ENCODE results near the gene IFFO2. TPM values are rescaled to one million over a fixed set of nuclear protein-coding genes. Genes with fewer than 3 reads are reported as not detected.

Gene IFFO2
- polyA plus RNA-seq, 3 donors from 2014 or later, result 1.9 to 3.9 (median 3.2) TPM

DNA sequence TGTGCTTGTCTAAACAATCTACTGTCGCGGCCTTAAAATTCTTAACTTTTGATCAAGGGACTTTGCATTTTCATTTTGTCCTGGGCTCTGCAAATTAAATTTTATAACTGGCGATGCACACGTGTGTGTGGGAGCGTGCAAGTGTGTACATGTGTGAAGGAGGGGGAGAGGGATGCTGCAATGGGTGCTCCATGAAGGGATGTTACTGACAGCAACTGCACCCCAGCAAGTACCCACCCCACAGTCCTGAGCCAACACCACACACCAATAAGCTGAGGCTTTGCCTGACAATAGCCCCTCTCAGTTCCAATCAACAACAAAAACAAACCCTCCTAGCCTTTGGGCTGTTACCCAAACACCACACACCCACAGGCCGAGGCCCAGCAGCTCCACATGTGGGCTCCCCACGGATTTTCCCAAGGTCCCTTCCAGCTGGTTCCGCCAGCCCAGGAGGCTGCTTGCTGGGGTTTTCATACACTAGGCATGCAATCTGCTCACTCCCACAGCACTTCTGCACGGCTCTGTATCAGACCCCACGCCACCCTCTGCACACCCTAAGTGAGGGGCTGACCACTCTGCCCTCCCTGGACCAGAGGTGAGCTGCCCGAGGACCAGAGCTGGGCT lies 32.8 kb upstream of the IFFO2 start:
- H3K9me3 Mint-ChIP-seq, result no peaks in the 10 kb centered on the region
- peaks cover 0 to 10% (median 0%) of the 10 kb centered on the region in 3 donors for H3K36me3 Mint-ChIP-seq
- no peak overlapping the region for H3K27ac Mint-ChIP-seq
- no peaks in the 10 kb centered on the region for H3K4me1 Mint-ChIP-seq
- H3K27me3 Mint-ChIP-seq (ENCODE audit: low read depth in 3 of 3), result peaks cover 0 to 7% (median 5%) of the 10 kb centered on the region in 3 donors
- H3K4me3 Mint-ChIP-seq, result no peak overlapping the region
- no peak for DNase-seq

DNA sequence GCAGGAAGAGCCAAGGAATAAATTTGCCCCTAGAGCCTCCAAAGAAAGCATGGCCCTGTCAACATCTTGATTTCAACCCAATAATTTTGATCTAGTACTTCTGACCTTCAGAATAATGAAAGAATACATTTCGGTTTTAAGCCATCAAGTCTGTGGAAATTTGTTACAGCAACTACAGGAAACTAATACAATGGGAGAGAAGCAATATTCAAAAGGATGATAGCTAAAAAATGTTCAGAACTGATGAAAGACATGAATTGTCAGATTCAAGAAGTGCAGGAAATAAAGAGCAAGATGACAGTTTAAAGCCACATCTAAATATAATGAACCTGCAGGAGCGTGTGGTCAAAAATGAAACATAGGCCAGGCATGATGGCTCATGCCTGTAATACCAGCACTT lies 24.8 kb upstream of the IFFO2 start:
- H3K9me3 Mint-ChIP-seq, result peaks cover 0 to 2% (median 0%) of the 10 kb centered on the region in 6 donors
- no peak for DNase-seq
- no peak overlapping the region for H3K27ac Mint-ChIP-seq
- H3K4me1 Mint-ChIP-seq, result no peaks in the 10 kb centered on the region
- H3K27me3 Mint-ChIP-seq (ENCODE audit: low read depth in 3 of 3), result peaks cover 3 to 21% (median 10%) of the 10 kb centered on the region in 3 donors
- no peak overlapping the region for H3K4me3 Mint-ChIP-seq
- peaks cover 0 to 4% (median 0%) of the 10 kb centered on the region in 3 donors for H3K36me3 Mint-ChIP-seq

DNA sequence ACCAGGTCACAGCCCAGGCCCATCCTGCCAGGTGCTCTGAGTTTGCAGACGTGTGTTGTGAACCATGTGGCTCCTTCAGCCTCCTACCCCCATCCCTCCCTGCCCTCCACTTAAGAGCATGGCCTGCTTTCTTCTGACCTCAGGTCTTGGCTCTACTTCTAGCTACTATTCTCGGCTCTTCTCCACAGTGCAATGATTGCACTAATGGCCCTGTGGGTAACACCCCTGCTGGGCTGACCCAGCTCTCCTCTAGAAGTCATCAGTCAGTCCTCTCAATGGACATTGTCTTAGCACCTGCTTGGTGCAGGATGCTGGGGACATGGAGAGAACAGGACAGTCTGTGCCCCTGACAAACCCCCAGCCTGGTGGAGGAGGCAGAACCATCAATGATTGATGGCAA lies 22.2 kb upstream of the IFFO2 start:
- no peak overlapping the region for H3K27ac Mint-ChIP-seq
- DNase-seq, result no peak
- H3K4me1 Mint-ChIP-seq, result no peaks in the 10 kb centered on the region
- H3K4me3 Mint-ChIP-seq, result no peak overlapping the region
- peaks cover 0 to 4% (median 0%) of the 10 kb centered on the region in 3 donors for H3K36me3 Mint-ChIP-seq
- H3K9me3 Mint-ChIP-seq, result peaks cover 0 to 2% (median 0%) of the 10 kb centered on the region in 6 donors
- H3K27me3 Mint-ChIP-seq (ENCODE audit: low read depth in 3 of 3), result peaks cover 0 to 21% (median 10%) of the 10 kb centered on the region in 3 donors

DNA sequence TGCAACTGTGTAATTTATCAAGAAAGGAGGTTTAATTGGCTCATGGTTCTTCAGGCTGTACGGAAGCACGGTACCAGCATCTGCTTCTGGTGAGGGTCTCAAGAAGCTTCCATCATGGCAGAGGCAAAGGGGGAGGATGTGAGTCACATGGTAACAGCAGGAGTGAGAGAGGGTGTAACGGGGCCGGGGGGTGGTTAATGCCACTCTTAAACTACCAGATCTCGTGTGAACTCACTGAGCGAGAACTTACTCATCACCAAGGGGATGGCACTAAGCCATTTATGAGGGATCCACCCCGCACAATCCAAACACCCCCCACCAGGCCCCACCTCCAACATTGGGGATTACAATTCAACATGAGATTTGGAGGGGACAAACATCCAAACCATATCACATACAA lies 21.0 kb upstream of the IFFO2 start:
- H3K9me3 Mint-ChIP-seq, result peaks cover 0 to 2% (median 0%) of the 10 kb centered on the region in 6 donors
- H3K27me3 Mint-ChIP-seq (ENCODE audit: low read depth in 3 of 3), result peaks cover 0 to 23% (median 10%) of the 10 kb centered on the region in 3 donors
- H3K36me3 Mint-ChIP-seq, result peaks cover 0 to 4% (median 0%) of the 10 kb centered on the region in 3 donors
- H3K4me3 Mint-ChIP-seq, result no peak overlapping the region
- H3K27ac Mint-ChIP-seq, result no peak overlapping the region
- DNase-seq, result no peak
- peaks cover 1 to 3% of the 10 kb centered on the region in 2 donors for H3K4me1 Mint-ChIP-seq

DNA sequence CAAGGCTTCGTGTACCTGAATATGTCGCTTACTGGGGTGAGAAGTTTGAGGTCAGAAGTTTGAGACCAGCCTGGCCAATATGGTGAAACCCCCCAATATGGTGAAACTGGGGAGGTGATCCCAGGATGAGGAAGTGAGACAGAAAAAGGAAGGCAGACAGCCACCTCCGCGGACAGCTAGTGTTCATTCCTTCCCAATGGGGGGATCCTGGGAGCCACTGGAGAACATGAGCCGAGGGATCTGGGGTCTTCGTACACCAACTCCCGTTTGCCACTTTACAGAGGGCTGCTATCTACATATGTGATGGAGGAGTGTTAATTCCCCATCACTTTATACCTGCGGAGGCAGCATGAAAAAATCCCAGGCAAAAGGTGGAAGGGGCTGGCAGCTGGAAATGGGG lies 19.6 kb upstream of the IFFO2 start:
- Mint-ChIP-seq H3K4me1 (peaks cover 1 to 5% of the 10 kb centered on the region in 2 donors), H3K36me3 (peaks cover 0 to under 1% (median 0%) of the 10 kb centered on the region in 3 donors), H3K27me3 (ENCODE audit: low read depth in 3 of 3) (peaks cover 0 to 20% (median 6%) of the 10 kb centered on the region in 3 donors), H3K9me3 (peaks cover 0 to 2% (median 0%) of the 10 kb centered on the region in 6 donors), H3K27ac (no peak overlapping the region), H3K4me3 (no peak overlapping the region)
- no peak for DNase-seq

DNA sequence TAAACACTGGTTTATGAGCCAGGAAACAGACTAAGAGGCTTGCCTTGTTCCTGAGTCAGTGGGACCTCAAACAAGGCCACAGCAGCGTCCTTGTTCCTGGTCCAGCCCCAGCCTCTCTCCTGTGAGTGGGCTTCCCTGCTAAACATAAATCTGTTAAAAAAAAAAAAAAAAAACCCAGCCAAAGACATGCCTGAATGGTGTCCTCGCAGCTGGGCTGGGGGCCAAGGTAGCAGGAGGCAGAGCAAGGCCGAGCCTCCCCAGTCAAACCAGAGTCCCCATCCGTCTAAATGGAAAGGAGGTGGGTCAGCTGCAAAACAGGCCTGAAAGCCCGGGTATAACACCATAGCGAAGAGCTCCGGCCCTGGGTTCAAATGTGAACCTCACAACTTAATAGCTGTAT lies 18.1 kb upstream of the IFFO2 start:
- DNase-seq, result no peak
- Mint-ChIP-seq H3K27me3 (ENCODE audit: low read depth in 3 of 3) (peaks cover 0 to 14% (median 5%) of the 10 kb centered on the region in 3 donors), H3K4me3 (no peak overlapping the region), H3K9me3 (no peaks in the 10 kb centered on the region), H3K36me3 (no peaks in the 10 kb centered on the region), H3K4me1 (peaks cover 1 to 5% of the 10 kb centered on the region in 2 donors), H3K27ac (no peak overlapping the region)

DNA sequence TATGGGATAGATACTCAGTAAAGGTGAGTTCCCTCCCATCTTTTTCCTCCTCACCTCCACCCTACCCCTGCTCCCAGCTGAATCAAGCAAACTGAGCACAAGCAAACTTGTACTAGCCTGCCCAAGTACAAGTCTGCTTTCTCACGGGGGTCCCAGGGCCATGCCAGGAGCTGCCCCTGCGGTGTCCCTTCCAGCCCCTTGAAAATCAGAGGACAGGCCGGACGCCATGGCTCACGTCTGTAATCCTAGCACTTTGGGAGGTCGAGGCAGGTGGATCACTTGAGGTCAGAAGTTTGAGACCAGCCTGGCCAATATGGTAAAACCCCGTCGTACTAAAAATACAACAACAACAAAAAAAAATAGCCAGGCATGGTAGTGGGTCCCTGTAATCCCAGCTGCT lies 17.5 kb upstream of the IFFO2 start:
- no peak overlapping the region for H3K4me3 Mint-ChIP-seq
- DNase-seq, result no peak
- peaks cover 1 to 5% of the 10 kb centered on the region in 2 donors for H3K4me1 Mint-ChIP-seq
- H3K27me3 Mint-ChIP-seq (ENCODE audit: low read depth in 3 of 3), result peaks cover 0 to 11% (median 3%) of the 10 kb centered on the region in 3 donors
- no peaks in the 10 kb centered on the region for H3K9me3 Mint-ChIP-seq
- H3K27ac Mint-ChIP-seq, result no peak overlapping the region
- H3K36me3 Mint-ChIP-seq, result no peaks in the 10 kb centered on the region

DNA sequence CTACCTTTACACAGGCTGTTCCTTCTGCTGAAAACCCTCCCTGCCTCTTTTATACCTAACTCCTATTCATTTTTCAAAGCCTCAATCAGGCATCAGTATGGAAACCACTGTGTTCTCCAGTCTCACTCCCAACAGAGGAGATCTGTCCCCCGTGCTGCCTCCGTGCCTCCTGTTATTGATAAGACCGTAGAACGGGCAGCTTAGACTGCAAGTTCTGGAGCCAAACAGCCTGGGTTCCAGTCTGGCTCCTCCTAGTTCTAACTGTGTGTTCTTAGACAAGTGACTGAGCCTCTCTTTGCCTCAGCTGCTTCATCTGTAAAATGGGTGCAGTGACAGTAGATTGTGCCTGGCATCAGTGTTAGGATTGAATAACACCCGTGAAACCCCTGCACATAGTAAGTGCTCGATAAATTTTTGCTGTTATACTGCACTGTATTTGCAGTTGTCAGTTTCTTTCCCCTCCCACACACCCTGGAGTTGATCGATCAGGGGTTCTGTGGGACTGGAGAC lies 17.0 kb upstream of the IFFO2 start:
- Mint-ChIP-seq H3K27ac (no peak overlapping the region), H3K27me3 (ENCODE audit: low read depth in 3 of 3) (peaks cover 0 to 10% (median 5%) of the 10 kb centered on the region in 3 donors), H3K4me1 (peaks cover 1 to 5% of the 10 kb centered on the region in 2 donors), H3K9me3 (no peaks in the 10 kb centered on the region), H3K4me3 (no peak overlapping the region), H3K36me3 (no peaks in the 10 kb centered on the region)
- DNase-seq, result no peak

DNA sequence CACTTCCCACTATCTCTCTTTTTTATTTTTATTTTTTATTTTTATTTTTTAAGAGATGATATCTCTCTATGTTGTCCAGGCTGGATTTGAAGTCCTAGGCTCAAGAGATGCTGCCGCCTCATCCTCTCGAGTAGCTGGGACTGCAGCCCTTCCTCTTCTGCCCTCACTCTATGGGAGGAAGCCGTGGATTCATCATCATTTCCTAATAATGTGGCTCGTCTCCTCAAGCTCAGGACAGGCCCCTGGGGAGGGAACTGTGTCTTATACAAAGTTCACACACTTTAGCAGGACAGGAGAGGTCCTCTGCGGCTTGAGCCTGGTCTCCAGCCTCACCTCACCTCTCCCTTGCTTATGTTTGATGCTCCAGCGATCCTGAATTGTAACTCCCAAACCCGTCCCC lies 16.5 kb upstream of the IFFO2 start:
- Mint-ChIP-seq H3K9me3 (no peaks in the 10 kb centered on the region), H3K27me3 (ENCODE audit: low read depth in 3 of 3) (peaks cover 0 to 12% (median 3%) of the 10 kb centered on the region in 3 donors), H3K27ac (no peak overlapping the region), H3K4me1 (peaks cover 1 to 5% of the 10 kb centered on the region in 2 donors), H3K4me3 (no peak overlapping the region), H3K36me3 (no peaks in the 10 kb centered on the region)
- DNase-seq, result no peak

DNA sequence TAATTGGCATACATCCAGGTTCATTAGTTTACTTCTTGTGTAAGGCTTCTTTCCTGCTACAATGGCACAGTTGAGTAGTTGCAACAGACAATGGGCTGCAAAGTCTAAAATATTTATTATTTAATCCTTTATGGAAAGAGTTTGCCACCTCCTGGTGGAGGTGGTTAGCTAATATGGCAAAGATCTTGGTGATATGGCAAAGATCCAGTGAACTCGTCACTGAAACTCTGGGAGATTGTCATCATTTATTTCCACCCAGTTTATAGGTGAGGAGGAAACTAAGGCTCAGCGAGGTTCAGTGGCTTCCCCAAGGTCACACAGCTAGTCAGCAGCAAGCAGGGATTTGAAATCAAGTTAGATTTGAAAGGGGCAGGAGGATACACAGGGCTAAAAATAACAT lies 16.1 kb upstream of the IFFO2 start:
- Mint-ChIP-seq H3K36me3 (no peaks in the 10 kb centered on the region), H3K4me1 (peaks cover 1 to 5% of the 10 kb centered on the region in 2 donors), H3K27me3 (ENCODE audit: low read depth in 3 of 3) (peaks cover 0 to 11% (median 3%) of the 10 kb centered on the region in 3 donors), H3K9me3 (no peaks in the 10 kb centered on the region), H3K27ac (peak overlapping the region in 1 of 6 donors; percentile 55), H3K4me3 (no peak overlapping the region)
- peak; percentile 41 to 60 (median 50) for DNase-seq

DNA sequence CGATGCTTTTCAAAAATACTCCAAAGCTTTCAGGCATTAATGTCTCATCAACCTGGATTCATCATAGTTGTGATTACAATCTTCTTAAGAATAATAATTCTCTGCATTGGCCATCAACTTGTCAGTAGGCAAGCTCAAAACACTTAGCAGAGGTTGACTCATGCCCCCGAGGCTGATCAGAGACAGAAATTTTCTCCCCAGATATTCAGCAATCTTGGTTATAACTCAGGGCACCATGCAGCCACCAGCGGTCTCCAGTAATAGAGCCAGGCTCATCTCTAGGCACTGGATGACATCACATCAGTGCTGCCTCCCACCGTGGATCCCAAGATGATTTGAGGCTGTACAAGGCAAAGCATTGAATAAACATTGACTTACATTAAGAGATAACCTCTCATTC lies 14.3 kb upstream of the IFFO2 start:
- no peaks in the 10 kb centered on the region for H3K9me3 Mint-ChIP-seq
- H3K36me3 Mint-ChIP-seq, result no peaks in the 10 kb centered on the region
- no peak overlapping the region for H3K27ac Mint-ChIP-seq
- no peak for DNase-seq
- H3K4me1 Mint-ChIP-seq, result peaks cover 1 to 5% of the 10 kb centered on the region in 2 donors
- peaks cover 0 to 6% (median 3%) of the 10 kb centered on the region in 3 donors for H3K27me3 Mint-ChIP-seq (ENCODE audit: low read depth in 3 of 3)
- H3K4me3 Mint-ChIP-seq, result no peak overlapping the region

DNA sequence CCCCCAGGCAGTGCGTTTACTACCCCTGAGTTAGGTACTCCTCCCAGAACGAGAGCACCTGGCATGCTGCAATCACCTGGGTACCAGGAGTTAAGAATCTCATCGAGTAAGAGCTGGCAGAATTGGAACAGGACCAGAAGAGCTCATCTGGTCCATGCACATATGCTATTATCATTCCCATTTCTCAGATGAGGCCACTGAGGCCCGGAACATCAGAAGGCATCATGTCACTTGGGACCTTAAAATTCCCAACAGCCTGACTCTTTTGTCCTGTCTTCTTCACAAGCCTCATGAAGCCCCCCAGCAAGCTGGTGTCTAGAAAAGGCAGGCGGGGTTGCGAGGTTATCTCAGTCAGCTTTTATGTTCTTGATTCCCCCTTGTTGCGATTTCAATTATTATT lies 13.9 kb upstream of the IFFO2 start:
- Mint-ChIP-seq H3K27me3 (ENCODE audit: low read depth in 3 of 3) (peaks cover 0 to 6% (median 3%) of the 10 kb centered on the region in 3 donors), H3K9me3 (no peaks in the 10 kb centered on the region), H3K27ac (no peak overlapping the region), H3K4me1 (peaks cover 1 to 5% of the 10 kb centered on the region in 2 donors), H3K4me3 (no peak overlapping the region), H3K36me3 (no peaks in the 10 kb centered on the region)
- no peak for DNase-seq

DNA sequence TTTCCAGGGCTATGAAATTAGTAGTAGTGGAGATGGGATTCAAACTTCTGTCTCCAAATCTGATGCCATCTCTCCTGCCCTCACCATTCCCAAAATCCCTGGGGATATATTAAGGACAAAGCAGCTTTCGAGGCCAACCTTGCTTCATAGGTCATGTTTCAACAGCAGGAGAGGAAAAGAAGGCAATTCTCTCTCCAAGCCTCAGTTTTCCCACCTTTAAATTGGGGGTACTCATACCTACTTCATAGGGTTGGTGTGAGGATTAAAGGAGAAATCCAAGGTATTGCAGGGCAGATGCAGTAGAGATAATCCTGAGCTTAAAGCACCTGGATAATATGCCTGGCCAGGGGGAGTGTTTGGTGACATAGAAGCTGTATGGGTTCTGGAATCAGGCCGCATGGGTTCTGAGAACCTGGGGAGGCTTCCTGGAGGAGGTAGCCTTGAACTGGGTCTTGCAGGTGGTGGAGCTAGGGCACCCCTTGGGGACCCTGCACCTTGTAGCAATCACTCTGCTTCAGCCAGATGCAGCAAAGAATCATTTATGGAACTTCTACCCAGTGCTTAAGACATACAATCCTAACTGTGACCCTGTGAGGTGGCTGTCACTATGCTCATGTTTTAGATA lies 10.7 kb upstream of the IFFO2 start:
- Mint-ChIP-seq H3K4me1 (no peaks in the 10 kb centered on the region), H3K9me3 (no peaks in the 10 kb centered on the region), H3K4me3 (no peak overlapping the region), H3K27me3 (ENCODE audit: low read depth in 3 of 3) (peaks cover 0 to 6% (median 4%) of the 10 kb centered on the region in 3 donors), H3K27ac (no peak overlapping the region), H3K36me3 (no peaks in the 10 kb centered on the region)
- DNase-seq, result no peak

All from immature natural killer cell (primary cell).